Neural progenitor cell (in vitro differentiated cells): ENCODE data around the gene CLCN2.

Source experiments
- EZH2 ChIP-seq: fragments of 200-600 bp; sonication (generic); IDR thresholded peaks from 2 replicates; pipeline ENCODE4 v1.6.1; 2017; ENCODE audit warnings: antibody characterized with exemption, mild to moderate bottlenecking, moderate library complexity
- EZH2phosphoT487 ChIP-seq: fragments of 200-600 bp; sonication (generic); IDR thresholded peaks from 2 replicates; pipeline ENCODE4 v1.6.1; 2017; ENCODE audit warnings: antibody characterized with exemption
- TF ChIP-seq, protein P1 (sequence below): fragments of 200-600 bp; sonication (generic); IDR thresholded peaks from 2 replicates; pipeline ENCODE4 v1.5.1; 2017; ENCODE audit warnings: antibody characterized with exemption, mild to moderate bottlenecking

DNA sequence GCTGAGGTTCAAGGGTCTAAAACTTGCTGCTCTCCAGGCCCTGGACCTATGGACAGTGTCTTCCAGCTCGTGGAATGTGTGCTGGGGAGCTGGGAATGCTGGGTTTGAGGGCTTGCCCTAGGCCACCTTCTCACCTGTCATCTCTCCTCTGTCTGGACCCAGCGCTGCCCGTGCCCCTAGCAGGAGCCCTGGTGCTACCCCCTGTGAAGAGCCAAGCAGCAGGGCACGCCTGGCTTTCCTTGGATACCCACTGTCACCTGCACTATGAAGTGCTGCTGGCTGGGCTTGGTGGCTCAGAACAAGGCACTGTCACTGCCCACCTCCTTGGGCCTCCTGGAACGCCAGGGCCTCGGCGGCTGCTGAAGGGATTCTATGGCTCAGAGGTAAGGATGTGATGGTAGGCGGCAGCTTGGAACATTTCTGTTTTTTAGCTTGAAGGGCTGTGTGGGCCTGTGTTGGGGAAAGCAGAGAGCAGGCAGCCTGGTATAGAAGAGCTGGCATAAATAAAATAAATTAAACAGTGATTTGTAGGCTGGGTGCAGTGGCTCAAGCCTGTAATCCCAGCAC lies 23.5 kb upstream of the CLCN2 start:
- TF ChIP-seq, protein P1, sequence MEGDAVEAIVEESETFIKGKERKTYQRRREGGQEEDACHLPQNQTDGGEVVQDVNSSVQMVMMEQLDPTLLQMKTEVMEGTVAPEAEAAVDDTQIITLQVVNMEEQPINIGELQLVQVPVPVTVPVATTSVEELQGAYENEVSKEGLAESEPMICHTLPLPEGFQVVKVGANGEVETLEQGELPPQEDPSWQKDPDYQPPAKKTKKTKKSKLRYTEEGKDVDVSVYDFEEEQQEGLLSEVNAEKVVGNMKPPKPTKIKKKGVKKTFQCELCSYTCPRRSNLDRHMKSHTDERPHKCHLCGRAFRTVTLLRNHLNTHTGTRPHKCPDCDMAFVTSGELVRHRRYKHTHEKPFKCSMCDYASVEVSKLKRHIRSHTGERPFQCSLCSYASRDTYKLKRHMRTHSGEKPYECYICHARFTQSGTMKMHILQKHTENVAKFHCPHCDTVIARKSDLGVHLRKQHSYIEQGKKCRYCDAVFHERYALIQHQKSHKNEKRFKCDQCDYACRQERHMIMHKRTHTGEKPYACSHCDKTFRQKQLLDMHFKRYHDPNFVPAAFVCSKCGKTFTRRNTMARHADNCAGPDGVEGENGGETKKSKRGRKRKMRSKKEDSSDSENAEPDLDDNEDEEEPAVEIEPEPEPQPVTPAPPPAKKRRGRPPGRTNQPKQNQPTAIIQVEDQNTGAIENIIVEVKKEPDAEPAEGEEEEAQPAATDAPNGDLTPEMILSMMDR, result no peak
- no peak for TF ChIP-seq EZH2phosphoT487
- TF ChIP-seq EZH2, result no peak
